Panc1 (cell line): ENCODE results near the gene CDH13.

ENCODE experiments used
- POLR2AphosphoS5 ChIP-seq: IDR thresholded peaks from 2 replicates; pipeline ENCODE4 v1.6.1; 2012; ENCODE audit warnings: mild to moderate bottlenecking, low read depth, low read length, moderate library complexity
- SIN3A ChIP-seq: IDR thresholded peaks from 2 replicates; pipeline ENCODE4 v1.6.1; 2012; ENCODE audit warnings: low read depth, mild to moderate bottlenecking, low read length, moderate library complexity, borderline replicate concordance; ENCODE audit not compliant: insufficient read depth
- TCF7L2 ChIP-seq: IDR thresholded peaks from 2 replicates; pipeline ENCODE4 v1.6.1; 2011; ENCODE audit warnings: mild to moderate bottlenecking, low read depth, low read length, inconsistent platforms
- TF ChIP-seq, protein P1 (sequence below): fragments of 450-650 bp; IDR thresholded peaks from 2 replicates; pipeline ENCODE4 v1.5.1; 2017; ENCODE audit warnings: mild to moderate bottlenecking
- TF ChIP-seq, protein P2 (sequence below), 2 experiments: IDR thresholded peaks; 2 replicates each; pipeline ENCODE4 v1.6.1; 2011 to 2012; ENCODE audit warnings: low read depth in 2 of 2, control low read depth in 1 of 2, low read length in 1 of 2, mild to moderate bottlenecking in 1 of 2, moderate library complexity in 1 of 2; ENCODE audit not compliant: insufficient read depth in 1 of 2

DNA sequence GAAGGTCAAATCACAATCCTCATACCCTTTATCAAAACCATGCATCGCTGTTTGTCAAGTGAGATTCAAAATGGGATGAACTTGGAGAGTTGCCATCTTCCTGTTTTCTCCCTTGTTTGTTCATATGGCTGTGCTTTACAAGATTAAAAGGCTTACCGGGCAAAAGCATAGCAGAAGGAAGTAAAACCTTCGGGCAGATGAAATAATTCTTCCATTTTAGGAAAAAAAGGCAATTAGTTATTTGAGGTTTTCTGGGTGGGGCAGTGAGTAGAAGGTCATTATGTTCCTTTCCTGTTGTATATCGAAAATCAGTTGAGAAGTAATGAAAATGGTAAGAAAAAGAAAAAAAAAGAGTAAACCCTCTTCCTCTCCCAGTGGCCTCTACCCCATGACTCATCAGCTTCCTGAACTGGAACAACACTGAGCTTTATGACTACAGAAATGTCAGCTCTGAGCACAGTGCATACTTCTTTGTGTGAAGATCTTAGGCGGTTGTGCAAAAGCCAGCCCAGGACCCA, 369.2 kb downstream of the CDH13 start:
- TF ChIP-seq, protein P1, sequence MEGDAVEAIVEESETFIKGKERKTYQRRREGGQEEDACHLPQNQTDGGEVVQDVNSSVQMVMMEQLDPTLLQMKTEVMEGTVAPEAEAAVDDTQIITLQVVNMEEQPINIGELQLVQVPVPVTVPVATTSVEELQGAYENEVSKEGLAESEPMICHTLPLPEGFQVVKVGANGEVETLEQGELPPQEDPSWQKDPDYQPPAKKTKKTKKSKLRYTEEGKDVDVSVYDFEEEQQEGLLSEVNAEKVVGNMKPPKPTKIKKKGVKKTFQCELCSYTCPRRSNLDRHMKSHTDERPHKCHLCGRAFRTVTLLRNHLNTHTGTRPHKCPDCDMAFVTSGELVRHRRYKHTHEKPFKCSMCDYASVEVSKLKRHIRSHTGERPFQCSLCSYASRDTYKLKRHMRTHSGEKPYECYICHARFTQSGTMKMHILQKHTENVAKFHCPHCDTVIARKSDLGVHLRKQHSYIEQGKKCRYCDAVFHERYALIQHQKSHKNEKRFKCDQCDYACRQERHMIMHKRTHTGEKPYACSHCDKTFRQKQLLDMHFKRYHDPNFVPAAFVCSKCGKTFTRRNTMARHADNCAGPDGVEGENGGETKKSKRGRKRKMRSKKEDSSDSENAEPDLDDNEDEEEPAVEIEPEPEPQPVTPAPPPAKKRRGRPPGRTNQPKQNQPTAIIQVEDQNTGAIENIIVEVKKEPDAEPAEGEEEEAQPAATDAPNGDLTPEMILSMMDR, result no peak
- TF ChIP-seq, protein P2, sequence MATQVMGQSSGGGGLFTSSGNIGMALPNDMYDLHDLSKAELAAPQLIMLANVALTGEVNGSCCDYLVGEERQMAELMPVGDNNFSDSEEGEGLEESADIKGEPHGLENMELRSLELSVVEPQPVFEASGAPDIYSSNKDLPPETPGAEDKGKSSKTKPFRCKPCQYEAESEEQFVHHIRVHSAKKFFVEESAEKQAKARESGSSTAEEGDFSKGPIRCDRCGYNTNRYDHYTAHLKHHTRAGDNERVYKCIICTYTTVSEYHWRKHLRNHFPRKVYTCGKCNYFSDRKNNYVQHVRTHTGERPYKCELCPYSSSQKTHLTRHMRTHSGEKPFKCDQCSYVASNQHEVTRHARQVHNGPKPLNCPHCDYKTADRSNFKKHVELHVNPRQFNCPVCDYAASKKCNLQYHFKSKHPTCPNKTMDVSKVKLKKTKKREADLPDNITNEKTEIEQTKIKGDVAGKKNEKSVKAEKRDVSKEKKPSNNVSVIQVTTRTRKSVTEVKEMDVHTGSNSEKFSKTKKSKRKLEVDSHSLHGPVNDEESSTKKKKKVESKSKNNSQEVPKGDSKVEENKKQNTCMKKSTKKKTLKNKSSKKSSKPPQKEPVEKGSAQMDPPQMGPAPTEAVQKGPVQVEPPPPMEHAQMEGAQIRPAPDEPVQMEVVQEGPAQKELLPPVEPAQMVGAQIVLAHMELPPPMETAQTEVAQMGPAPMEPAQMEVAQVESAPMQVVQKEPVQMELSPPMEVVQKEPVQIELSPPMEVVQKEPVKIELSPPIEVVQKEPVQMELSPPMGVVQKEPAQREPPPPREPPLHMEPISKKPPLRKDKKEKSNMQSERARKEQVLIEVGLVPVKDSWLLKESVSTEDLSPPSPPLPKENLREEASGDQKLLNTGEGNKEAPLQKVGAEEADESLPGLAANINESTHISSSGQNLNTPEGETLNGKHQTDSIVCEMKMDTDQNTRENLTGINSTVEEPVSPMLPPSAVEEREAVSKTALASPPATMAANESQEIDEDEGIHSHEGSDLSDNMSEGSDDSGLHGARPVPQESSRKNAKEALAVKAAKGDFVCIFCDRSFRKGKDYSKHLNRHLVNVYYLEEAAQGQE (IDR thresholded peaks at IDR 0.05; ENCODE audit: insufficient read depth in 1 of 2, low read depth in 2 of 2, low read length in 1 of 2), result no peak
- TF ChIP-seq TCF7L2, result no peak
- no peak for TF ChIP-seq SIN3A
- no peak for TF ChIP-seq POLR2AphosphoS5
